Prostate gland (tissue), 2 donors: ENCODE data around the gene GPSM1.

ENCODE experiments used
- CTCF ChIP-seq, 4 experiments: fragments of 200-600 bp in 2 of 4; fragments of 450-650 bp in 2 of 4; sonication (generic) in 2 of 4; IDR thresholded peaks; 1 replicate in 3 of 4; 2 replicates in 1 of 4; pipeline ENCODE4 v1.5.1; 2016 to 2019; ENCODE audit warnings: antibody characterized with exemption in 4 of 4, mild to moderate bottlenecking in 2 of 4, moderate library complexity in 2 of 4
- POLR2A ChIP-seq: fragments of 450-650 bp; IDR thresholded peaks from one replicate; pipeline ENCODE4 v1.6.1; 2016; ENCODE audit warnings: antibody characterized with exemption, mild to moderate bottlenecking

GRCh38 chr9:136325358-136325757, 2.0 kb upstream of the GPSM1 start:
- TF ChIP-seq CTCF (IDR thresholded peaks at IDR 0.05) = no peak
- TF ChIP-seq POLR2A = no peak
